Keratinocyte (primary cell): ENCODE data around the gene RIMKLA. TPM values are rescaled to one million over a fixed set of nuclear protein-coding genes. Genes with fewer than 3 reads are reported as not detected.

ENCODE experiments used
- DNase-seq: peaks from one replicate; pipeline ENCODE4 v3.0.0-alpha.2; 2011; ENCODE audit warnings: low read depth, missing footprints, low spot score
- FAIRE-seq: peaks from 2 replicates; lab custom pipeline; 2011; peaks lifted over from hg19 to GRCh38; lab: Jason Lieb, UNC
- H2AFZ ChIP-seq: 2 replicates; pipeline ENCODE4 v1.6.0; 2012; ENCODE audit warnings: low read length, control low read depth, inconsistent platforms; ENCODE audit not compliant: control insufficient read depth
- H3K27ac ChIP-seq: 2 replicates; pipeline ENCODE4 v1.5.1; 2011; ENCODE audit warnings: low read length; ENCODE audit not compliant: control insufficient read depth, insufficient read depth
- H3K27me3 ChIP-seq: 3 replicates; pipeline ENCODE4 v1.6.0; 2011; ENCODE audit warnings: low read length; ENCODE audit not compliant: control insufficient read depth, insufficient read depth; ENCODE audit errors: extremely low read depth
- H3K36me3 ChIP-seq, 2 experiments: 2 replicates in 1 of 2; 3 replicates in 1 of 2; pipeline ENCODE4 v1.5.1; 2011; ENCODE audit warnings: low read length in 2 of 2, mild to moderate bottlenecking in 1 of 2; ENCODE audit not compliant: control insufficient read depth in 2 of 2, insufficient read depth in 2 of 2; ENCODE audit errors: extremely low read depth in 1 of 2
- H3K4me1 ChIP-seq: 3 replicates; pipeline ENCODE4 v1.5.1; 2011; ENCODE audit warnings: low read length; ENCODE audit not compliant: control insufficient read depth, insufficient read depth; ENCODE audit errors: extremely low read depth
- H3K4me2 ChIP-seq: 3 replicates; pipeline ENCODE4 v1.6.0; 2011; ENCODE audit warnings: low read depth, low read length; ENCODE audit not compliant: control insufficient read depth, insufficient read depth; ENCODE audit errors: extremely low read depth
- H3K4me3 ChIP-seq, 3 experiments: fragments of 200-600 bp in 1 of 3; sonication (generic) in 1 of 3; 2 replicates in 2 of 3; 3 replicates in 1 of 3; pipeline ENCODE4 v1.5.1; 2011 to 2016; ENCODE audit warnings: low read length in 3 of 3, mild to moderate bottlenecking in 3 of 3, control low read depth in 2 of 3, inconsistent platforms in 1 of 3, low read depth in 1 of 3, mixed read lengths in 1 of 3, mixed run types in 1 of 3, moderate library complexity in 1 of 3; ENCODE audit not compliant: control insufficient read depth in 2 of 3, insufficient read depth in 2 of 3; ENCODE audit errors: extremely low read depth in 1 of 3
- H3K79me2 ChIP-seq: 2 replicates; pipeline ENCODE4 v1.6.0; 2012; ENCODE audit warnings: low read length; ENCODE audit not compliant: control insufficient read depth, insufficient read depth
- H3K9ac ChIP-seq: 3 replicates; pipeline ENCODE4 v1.6.0; 2011; ENCODE audit warnings: low read length; ENCODE audit not compliant: control insufficient read depth, insufficient read depth; ENCODE audit errors: extremely low read depth
- H3K9me1 ChIP-seq: 3 replicates; pipeline ENCODE4 v1.6.0; 2011; ENCODE audit warnings: low read length; ENCODE audit not compliant: control insufficient read depth, insufficient read depth; ENCODE audit errors: extremely low read depth
- H3K9me3 ChIP-seq: 2 replicates; pipeline ENCODE4 v1.5.1; 2012; ENCODE audit warnings: low read depth, low read length; ENCODE audit not compliant: control insufficient read depth
- H4K20me1 ChIP-seq: 3 replicates; pipeline ENCODE4 v1.6.0; 2011; ENCODE audit warnings: low read length; ENCODE audit not compliant: control insufficient read depth, insufficient read depth; ENCODE audit errors: extremely low read depth
- CTCF ChIP-seq, 3 experiments: IDR thresholded peaks in 1 of 3; conservative IDR thresholded peaks in 1 of 3; optimal IDR thresholded peaks in 1 of 3; 2 replicates in 2 of 3; 3 replicates in 1 of 3; pipeline versions ENCODE3 to v1.5.1; 2011; ENCODE audit warnings: low read length in 3 of 3, mild to moderate bottlenecking in 3 of 3, moderate library complexity in 2 of 3, control low read depth in 1 of 3, inconsistent platforms in 1 of 3; ENCODE audit not compliant: insufficient read depth in 2 of 3; ENCODE audit errors: extremely low read depth in 1 of 3
- EZH2 ChIP-seq: IDR thresholded peaks from one replicate; pipeline ENCODE4 v1.6.1; 2012; ENCODE audit warnings: inconsistent platforms, mild to moderate bottlenecking, low read length, moderate library complexity
- dilution Hi-C: fragments of 300-500 bp; cut with MboI; formaldehyde crosslinking; loops from one replicate; pipeline ENCODE4 v1.7.0; 2020; ENCODE audit warnings: low sequenced_read_pairs; ENCODE audit not compliant: extremely low pct_ligation_motif_present
- polyA plus RNA-seq, 5 experiments: library from polyadenylated mRNA; depleted of rRNA in 3 of 5; stranded (reverse) in 3 of 5; stranded (forward) in 1 of 5; unstranded in 1 of 5; fragments of >200 nt; gene quantifications; 1 replicate in 1 of 5; 2 replicates in 3 of 5; 3 replicates in 1 of 5; pipeline versions ENCODE4 v1.2.1 to v1.2.3, GENCODE V29; 2011 to 2012; ENCODE audit warnings: missing spikeins in 2 of 5, low read depth in 1 of 5, low replicate concordance in 1 of 5

RIMKLA gene
- polyA plus RNA-seq, 1 donor (not counting 4 experiments of a cell fraction or from before 2014, with no cell fraction given), result not detected

- dilution Hi-C loops, result no loop called here
- no peak for FAIRE-seq
Measured at GRCh38 chr1:42469727-42470126, 89.1 kb downstream of the RIMKLA start.

More at GRCh38 chr1:42469727-42470126, 89.1 kb downstream of the RIMKLA start:
- H3K4me3 ChIP-seq, result no peak overlapping the region
- no peak overlapping the region for H3K9ac ChIP-seq
- H3K27ac ChIP-seq, result no peak overlapping the region
- H3K27me3 ChIP-seq, result no peaks in the 10 kb centered on the region
- H3K9me3 ChIP-seq, result no peaks in the 10 kb centered on the region
- no peak for DNase-seq
- H3K4me2 ChIP-seq, result no peak overlapping the region
- no peaks in the 10 kb centered on the region for H3K4me1 ChIP-seq
- H3K79me2 ChIP-seq, result no peaks in the 10 kb centered on the region
- H3K36me3 ChIP-seq, result no peaks in the 10 kb centered on the region
- TF ChIP-seq EZH2, result no peak
- TF ChIP-seq CTCF (optimal IDR thresholded peaks at IDR 0.05 in 1 of 3, IDR thresholded peaks at IDR 0.05 in 1 of 3, conservative IDR thresholded peaks at IDR 0.05 in 1 of 3; ENCODE audit: extremely low read depth in 1 of 3, insufficient read depth in 2 of 3, low read length in 3 of 3), result no peak
- H3K9me1 ChIP-seq, result no peaks in the 10 kb centered on the region
- H4K20me1 ChIP-seq, result no peaks in the 10 kb centered on the region
- no peak overlapping the region for H2AFZ ChIP-seq

Other genes with a start within 250 kb of the RIMKLA start
- gene GUCA2B, start 227.4 kb upstream of the RIMKLA start, polyA plus RNA-seq, result not detected in 3 replicates
- gene GUCA2A, start 216.0 kb upstream of the RIMKLA start, polyA plus RNA-seq, result not detected in 3 replicates
- gene FOXJ3, start 45.6 kb upstream of the RIMKLA start, polyA plus RNA-seq, result 26.7 to 40.2 TPM (median 30.2 TPM) in 3 replicates
- 0.15 to 0.31 TPM (median 0.24 TPM) in 3 replicates for gene ZMYND12, start 75.2 kb downstream of the RIMKLA start, polyA plus RNA-seq
- gene PPCS, start 75.8 kb downstream of the RIMKLA start, polyA plus RNA-seq, result 31.5 to 47.3 TPM (median 44.1 TPM) in 3 replicates
- 0.12 to 0.37 TPM (median 0.35 TPM) in 3 replicates for gene CCDC30, start 82.5 kb downstream of the RIMKLA start, polyA plus RNA-seq